Measurements from ENCODE around the gene NRGN. TPM values are rescaled to one million over a fixed set of nuclear protein-coding genes. Genes with fewer than 3 reads are reported as not detected.

NRGN gene
- polyA plus RNA-seq, 4 donors: 5.6 to 29.4 (median 17.9) TPM

DNA sequence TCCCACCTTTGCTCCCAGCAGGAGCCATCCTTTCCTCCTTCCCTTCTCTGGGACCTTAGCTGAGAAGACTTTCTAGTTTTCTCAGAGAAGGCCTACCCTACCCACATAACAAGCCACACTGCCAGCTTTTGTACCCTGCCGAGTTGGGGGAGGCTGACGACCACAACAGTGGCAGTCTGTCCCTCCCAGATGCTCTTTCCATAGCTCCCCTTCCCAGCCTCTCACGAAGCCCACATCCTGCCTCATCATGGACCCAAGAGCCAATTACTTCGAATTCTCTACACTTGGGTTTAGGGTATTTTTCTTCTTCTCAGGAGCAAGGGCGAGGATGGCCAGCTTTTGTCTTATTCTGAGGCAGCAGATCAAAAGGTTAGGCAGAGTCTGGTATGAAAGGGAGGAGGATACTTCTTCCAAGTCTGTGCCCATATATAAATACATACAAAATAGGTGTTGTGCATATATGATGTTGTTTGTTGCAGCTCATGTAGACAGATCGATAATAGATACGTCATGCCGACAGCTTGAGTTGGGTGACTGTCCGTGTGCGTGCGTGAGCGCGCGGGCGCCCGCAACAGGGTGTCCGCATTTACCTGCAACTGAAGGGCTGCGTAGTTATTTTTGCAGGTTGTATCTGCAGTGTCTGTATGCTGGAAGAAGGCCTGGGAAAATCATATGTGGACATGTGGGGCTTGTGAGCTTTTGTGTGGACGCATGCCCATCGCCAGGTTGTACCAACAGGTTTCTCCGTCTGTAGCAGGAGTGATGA, 846 bp upstream of the NRGN start:
- DNase-seq (ENCODE audit: low read depth in 4 of 4, low spot score in 3 of 4): no peak

DNA sequence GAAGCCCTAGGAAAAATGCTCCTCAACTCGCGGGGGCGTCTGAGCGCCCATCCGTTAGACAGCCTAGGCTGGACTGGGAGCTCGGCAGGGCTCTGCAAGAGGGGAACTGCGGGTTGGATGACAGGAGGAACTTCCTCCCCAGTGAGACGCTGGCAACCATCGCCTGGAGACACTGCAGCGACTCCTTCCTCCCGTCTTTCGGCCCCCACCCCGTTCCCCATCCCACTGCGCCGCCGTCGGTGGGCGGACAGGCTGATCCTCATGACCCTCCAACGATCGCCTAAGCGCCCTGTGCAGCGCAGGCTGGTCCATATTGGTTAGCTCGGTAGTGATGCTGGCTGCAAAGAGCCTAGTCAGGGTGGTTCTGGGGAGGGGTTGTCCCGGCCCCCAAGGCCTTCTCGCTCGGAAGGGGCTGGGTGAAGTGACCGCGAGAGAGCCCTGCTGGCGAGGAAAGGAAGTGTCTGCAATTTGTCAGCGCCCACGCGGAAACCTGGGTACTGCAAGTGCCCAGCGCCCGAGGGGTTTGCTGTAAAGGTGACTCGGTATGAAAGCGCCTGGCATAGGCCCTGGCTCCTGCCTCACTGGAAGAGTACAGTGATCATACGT, 638 bp downstream of the NRGN start:
- DNase-seq (ENCODE audit: low read depth in 4 of 4, low spot score in 3 of 4): no peak

DNA sequence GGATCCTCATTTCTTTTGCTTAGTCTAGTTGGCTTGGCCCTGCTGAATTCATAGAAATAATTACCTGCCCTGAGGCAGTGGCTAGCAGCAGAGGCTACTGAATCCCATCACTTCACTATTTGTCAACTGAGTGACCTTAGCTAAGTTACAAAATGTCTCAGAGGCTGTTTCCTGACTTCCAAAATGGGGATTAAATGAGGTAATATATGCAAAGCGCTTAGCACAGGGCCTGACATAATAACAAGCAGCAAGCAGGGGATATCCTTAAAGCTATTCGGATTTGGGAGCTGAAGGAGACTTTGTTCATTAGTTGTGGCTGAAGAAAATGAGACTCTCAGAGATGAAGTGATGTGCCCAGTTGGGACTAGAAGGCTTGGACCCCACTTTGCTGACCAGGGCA, 2.8 kb downstream of the NRGN start:
- no peak for DNase-seq (ENCODE audit: low read depth in 4 of 4, low spot score in 3 of 4)

DNA sequence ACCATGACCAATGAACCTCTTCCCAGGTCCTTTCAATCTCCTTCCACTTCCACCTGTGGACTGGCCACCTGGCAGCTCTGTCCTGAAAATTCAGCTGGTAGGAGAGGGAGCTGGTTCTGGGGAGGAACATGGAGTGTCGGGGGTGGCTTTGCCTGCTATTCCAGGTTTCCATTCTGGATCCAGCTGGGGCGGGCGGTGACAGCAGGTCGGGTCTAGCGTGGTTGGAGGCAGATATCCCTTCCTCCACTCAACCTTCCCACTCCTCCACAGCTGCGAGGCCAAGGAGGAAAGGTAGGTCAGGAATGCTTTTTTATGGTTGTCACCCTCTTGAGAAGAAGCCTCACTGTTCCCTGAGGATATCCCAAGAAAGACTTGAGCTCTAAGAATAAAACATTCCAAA, 3.3 kb downstream of the NRGN start:
- DNase-seq (ENCODE audit: low read depth in 4 of 4, low spot score in 3 of 4): no peak

DNA sequence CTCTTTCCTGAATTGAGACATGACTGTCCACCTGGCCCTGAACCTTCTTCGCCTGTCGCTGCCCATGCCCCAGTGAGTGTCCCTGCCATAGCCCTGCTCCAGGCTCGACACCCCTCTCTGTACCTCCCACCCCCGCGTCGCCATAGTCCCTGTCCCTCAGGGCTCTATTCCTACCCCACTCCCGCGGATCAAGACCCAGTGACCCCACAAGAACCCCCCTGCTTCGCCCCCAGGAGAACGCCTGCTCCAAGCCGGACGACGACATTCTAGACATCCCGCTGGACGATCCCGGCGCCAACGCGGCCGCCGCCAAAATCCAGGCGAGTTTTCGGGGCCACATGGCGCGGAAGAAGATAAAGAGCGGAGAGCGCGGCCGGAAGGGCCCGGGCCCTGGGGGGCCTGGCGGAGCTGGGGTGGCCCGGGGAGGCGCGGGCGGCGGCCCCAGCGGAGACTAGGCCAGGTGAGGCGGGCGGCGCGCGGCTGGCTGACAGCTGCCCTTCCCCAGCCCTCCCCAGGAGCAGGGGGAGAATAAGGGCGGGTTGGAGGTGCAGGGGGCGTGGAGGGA, 5.6 kb downstream of the NRGN start:
- DNase-seq (ENCODE audit: low read depth in 4 of 4, low spot score in 3 of 4): no peak

DNA sequence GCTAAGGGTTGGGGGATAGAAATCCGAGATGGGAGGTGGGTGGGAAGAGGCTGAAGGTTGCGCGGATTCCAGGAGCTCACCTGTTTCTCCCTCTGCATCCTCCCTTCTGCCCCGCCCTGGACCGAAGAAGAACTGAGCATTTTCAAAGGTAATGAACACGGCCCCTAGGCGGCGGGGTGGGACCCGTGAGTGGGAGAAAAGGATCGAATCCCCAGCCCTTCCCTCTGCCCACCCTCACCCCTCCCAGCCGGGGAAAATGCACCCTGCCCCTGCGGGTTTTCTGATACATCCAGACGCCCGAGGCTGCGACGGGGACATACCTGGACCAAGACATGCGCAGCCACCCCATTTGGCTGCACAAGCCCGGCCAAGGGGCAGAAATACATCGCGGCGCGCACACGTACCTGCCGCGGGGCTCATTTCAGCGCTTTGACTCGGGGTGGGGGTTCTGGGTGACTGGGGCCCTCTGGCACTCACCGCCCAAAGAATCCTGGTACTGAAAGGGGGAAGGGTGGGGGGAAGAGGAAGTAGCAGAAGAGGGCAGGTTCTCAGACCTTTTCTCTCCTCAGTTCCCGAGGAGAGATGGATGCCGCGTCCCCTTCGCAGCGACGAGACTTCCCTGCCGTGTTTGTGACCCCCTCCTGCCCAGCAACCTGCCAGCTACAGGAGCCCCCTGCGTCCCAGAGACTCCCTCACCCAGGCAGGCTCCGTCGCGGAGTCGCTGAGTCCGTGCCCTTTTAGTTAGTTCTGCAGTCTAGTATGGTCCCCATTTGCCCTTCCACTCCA, 6.3 kb downstream of the NRGN start:
- no peak for DNase-seq (ENCODE audit: low read depth in 4 of 4, low spot score in 3 of 4)

DNA sequence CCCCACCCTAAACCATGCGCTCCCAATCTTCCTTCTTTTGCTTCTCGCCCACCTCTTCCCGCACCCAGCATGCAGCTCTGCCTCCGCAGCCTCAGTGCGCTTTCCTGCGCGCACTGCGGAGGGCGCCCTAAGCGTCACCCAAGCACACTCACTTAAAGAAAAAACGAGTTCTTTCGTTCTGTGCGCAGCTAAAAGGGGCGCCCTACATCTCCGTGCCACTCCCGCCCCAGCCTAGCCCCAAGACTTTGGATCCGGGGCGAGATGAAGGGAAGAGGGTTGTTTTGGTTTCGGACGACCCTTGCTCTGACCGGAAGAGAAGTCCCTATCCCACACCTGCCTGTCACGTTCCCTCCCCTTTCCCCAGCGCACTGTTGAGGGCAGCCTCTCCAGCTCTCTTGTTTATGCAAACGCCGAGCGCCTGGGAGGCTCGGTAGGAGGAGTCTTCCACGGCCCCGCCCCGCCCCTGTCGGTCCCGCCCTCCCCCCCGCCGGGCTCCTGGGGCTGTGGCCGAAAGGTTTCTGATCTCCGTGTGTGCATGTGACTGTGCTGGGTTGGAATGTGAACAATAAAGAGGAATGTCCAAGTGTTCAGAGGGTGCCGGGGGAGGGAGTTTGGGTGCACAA, 7.0 kb downstream of the NRGN start:
- DNase-seq (ENCODE audit: low read depth in 4 of 4, low spot score in 3 of 4): no peak

DNA sequence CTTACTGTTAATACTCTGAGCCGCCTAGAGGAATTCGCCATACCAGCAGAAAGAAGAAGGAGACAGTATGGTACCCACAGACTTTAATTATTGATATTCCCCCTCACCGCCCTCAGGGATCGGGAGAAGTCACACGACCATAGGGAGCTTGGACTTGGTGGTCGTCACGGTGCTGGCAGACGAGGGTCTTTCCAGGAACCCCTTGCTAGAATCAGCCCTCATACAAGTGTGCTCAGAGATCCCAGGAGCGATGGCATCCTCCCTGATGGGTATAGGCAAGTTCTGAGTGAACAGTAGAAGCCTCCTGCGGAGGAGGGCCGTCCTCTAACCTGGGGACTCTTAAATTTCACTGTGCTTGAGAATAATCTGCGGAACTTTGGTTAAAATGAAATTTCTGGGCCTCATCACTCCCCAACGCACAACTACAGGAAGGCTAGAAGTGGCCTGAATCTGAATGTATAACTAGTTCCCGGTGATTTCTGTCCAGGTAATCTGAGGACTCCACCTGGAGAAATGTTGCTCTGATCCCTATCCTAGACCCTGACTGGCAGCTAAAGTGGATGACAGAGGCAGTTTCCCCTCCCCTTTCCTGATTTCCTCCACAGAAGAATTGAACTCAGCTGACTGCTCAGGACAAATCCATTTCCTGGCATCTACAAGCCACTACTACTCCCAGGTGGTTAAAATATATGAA, 7.8 kb downstream of the NRGN start:
- no peak for DNase-seq (ENCODE audit: low read depth in 4 of 4, low spot score in 3 of 4)

DNA sequence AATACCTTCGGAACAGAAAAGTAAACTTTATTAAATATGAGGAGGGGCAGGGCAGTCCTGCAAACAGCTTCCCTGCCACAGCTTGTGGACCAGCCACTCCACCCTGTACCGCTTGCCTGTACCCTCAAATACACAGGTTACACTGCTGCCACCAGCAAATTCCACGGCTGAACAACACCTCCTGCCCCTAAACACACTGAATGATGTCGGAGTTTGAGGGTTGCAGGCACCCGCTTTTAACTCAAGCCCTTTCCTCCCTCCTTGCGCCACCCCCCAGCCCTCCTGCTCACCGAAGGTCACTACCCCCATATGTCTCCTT, 8.3 kb downstream of the NRGN start:
- DNase-seq (ENCODE audit: low read depth in 4 of 4, low spot score in 3 of 4): no peak

DNA sequence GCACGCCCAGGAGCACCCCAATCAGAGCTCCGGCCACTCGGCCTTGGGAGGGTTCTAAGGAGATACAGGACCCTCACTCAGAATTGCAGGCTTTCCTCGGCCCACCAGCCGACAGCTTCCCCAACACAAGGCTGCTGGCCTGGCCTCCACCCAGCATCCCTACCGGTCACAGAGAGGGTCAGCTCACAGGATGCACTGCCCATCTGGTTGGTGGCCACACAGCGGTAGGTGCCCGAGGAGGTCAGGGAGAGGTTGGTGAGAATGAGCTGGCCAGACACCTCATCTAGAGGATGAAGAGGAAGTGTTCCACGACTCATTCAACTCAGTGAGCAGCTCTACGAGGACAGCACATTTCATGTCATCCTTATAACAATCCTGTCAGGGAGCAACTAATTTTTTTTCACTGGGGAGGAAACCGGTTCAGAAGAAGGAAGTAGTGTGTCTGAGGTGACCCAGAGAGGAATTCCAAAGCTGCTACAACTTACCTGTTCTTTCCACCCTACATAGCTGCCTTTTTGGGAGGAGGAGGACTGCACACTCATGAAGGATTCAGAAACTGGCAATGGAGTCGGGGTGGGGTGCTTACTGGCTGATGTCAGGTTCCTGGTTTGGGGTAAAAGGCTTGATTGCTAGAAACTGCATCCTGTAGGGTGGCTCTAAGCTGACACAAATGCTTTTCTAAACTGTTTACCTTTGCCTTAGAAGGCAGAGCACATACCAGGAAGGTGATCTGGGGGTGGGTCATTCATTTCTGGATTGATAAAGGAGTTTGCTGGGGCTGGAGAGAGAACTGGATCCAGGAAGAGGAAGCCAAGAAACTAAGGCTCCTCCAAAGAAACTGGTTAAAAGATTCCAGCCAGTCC, 9.0 kb downstream of the NRGN start:
- DNase-seq (ENCODE audit: low read depth in 4 of 4, low spot score in 3 of 4): no peak

DNA sequence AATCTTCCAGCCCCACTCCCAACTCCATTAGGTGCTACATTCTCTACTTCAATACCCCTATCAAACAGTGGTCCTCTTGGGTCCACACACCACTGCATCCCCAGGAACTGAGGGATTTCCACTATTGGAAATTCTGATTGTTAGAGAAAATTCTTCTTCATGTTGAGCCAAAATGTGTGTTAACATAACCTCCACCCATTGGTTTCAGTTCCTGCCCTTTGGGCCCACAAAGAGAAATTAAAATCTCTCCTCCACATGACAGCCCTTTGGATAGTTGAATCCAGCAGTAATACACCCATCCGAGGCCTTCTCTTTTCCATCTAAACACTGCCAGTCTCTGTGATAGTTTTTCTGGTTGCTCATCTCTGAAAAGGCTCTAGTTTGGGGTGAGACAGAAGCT, 10.2 kb downstream of the NRGN start:
- no peak for DNase-seq (ENCODE audit: low read depth in 4 of 4, low spot score in 3 of 4)

DNA sequence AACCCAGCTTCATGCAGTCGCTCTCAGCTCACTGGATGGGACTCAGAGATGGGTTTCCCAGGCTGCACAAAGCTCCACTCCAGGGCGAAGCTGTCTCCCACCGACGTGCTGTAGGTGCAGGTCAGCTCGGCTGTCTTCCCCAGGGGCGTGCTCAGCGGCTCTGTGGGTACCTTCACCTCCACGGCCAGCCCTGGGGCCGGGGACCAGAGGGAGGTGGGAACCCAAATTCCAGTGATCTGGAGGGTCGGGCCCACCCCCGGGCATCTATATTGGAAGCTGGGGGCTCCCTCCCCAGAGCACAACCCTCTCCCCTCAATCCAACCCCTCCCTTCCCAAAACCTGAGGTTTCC, 11.6 kb downstream of the NRGN start:
- no peak for DNase-seq (ENCODE audit: low read depth in 4 of 4, low spot score in 3 of 4)

DNA sequence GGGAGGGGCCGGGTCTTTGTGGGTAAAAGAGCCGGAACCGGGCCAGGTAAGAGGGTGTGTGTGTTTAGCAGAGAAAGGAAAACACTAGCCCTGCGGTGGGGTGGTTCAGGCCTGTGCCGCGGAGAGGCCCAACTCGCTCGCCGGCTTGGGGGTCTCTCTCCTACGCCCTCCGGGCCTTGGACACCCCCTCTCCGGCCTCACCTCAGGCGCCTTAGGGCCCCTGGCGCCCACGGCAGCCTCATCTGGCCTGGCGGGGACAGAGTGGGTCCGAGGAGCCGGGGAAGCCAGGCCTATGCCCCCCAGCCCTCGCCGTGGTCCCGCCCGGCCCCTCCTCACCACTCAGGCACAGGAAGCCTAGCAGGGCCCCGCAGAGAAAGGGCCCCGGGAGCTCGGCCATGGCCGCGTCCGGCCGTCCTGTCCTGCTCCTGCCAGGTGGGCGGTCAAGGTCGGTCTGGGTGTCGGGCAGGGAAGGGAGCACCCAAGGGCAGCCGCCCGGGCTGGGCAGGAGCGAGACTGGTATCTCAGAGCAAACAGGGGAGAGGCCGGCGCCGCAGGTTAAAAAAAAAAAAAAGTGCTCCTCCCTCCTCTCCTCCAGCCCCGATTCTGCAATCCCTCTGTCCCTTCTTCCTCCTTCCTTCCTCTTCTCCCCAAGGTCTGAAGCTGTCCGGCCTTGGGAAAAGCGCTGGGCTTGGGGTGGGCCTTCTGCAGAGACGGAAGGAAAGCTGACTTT, 12.2 kb downstream of the NRGN start, which contains the start of gene VSIG2:
TSS of gene VSIG2 (minus strand) at position 515 of the 730 bp plus-strand sequence. CDS start at position 397, 118 bp downstream.
- DNase-seq (ENCODE audit: low read depth in 4 of 4, low spot score in 3 of 4): no peak

DNA sequence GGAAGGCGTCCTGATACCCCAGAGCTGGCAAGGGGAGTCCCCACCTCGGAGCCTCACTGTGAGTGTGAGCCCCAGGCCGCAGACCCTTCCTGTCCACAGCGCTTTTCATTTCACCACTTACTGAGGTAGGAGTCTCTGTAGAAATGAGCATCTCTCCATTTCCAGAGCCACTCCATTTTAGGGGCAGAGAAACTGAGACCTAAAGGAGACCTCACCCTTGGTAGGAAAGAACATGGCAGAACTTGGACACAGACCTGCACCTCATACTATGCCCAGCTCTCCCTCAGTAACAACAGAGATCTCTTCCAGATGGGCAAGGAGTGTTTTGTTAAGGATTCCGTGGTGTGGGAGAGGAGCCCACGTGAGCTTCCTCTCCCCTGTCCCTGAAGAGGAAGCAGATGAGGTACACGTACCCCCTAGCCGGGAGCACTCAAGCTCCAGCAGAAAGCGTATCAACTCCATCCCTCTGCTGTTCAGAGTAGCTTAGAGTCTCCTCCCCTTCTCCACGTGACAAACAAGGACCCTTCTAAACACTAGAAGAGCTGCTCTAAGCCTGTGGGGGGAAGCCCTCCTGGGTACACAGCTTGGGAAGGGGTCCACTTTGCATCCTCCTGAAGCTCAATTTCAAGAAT, 12.8 kb downstream of the NRGN start:
- no peak for DNase-seq (ENCODE audit: low read depth in 4 of 4, low spot score in 3 of 4)

DNA sequence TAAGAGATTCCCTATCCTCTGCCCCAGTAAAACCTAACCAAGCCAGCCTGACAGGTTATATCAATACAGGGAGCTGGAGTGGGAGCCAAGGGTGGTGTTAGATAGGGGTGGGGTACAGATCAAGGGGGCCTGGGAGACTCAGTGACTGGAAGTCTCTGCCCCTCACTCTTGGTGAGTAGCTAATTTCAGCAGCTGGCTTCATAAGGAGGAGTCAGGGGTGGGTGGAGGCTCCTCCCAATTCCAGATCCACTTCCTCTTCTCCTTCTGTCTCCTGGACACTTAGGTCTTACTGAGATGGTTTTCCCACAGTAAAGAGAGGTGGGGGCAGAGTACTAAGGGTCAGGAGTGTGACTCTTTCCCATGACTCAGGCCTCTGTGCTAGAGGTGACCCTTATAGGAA, 13.5 kb downstream of the NRGN start:
- DNase-seq (ENCODE audit: low read depth in 4 of 4, low spot score in 3 of 4): no peak

DNA sequence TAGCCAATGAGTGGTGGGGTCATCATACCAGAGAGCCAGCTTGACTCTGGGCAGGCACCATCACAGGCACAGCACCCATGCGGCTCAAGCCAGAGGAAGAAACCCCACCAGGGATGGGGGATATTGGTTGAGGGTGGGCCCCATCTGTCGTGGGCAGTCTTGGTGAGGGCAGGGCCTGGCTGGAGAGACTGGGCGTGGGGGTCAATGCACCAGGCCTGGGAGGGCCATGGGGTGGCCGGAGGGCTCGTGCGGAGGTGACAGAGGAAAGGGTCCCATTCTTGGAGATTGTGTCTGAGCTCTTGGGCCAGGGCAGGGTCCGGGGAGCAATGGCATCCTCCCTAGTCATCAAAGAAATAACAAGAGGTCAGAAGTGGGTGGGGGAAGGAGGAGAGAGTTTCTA, 13.9 kb downstream of the NRGN start:
- no peak for DNase-seq (ENCODE audit: low read depth in 4 of 4, low spot score in 3 of 4)

DNA sequence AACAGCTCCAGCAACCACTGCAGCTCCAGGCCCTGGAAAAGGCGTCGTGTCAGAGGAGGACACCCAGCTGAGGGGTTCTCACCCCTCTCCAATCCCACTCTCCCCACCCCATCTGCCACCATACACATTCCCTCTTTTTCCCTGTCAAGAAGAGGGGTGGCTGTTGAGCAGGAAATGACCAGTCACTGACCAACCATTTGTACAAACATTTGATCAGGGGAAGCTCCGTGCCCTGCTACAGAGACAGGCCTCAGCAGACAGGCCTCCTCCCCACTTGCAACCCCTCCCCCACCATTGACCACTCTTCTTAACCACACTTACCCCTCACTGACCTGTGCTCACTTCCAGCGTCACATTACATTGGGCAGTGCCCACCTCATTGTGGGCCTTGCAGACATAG, 14.6 kb downstream of the NRGN start:
- no peak for DNase-seq (ENCODE audit: low read depth in 4 of 4, low spot score in 3 of 4)

DNA sequence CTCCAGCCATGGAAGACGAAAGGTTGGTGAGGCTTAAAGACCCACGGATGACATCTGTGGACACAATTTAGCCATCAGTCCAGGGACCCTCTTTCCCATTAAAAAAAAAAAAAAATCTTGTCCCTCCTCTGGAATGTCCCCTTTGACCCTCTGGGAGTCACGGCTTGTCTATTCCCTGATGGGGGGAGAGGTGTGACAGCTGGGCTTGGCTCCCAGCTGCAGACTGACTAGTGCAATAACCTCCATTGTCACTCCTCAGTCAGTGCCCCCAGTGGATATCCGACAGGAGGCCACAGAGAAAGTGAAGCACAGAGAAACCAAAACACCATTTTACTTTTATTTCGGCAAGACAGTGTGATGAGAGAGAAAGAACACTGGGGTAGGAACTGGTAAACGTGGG, 15.0 kb downstream of the NRGN start:
- no peak for DNase-seq (ENCODE audit: low read depth in 4 of 4, low spot score in 3 of 4)
